Measurements from ENCODE around the gene NRTN.

Gene NRTN

DNA sequence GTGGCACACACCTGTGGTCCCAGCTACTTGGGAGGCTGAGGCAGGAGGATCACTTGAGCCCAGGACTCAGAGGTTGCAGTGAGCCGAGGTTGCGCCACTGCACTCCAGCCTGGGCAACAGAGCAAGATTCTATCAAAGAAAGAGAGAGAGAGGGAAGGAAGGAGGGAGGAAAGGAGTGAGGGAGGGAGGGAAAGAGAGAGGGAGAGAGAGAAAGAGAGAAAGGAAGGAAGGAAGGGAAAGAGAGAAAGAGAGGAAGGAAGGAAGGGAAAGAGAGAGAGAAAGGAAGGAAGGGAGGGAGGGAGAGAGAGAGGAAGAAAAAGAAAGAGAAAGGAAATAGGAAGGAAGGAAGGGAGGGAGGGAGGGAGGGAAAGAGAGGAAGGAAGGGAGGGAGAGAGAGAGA is 12.4 kb downstream of the NRTN start:
- DNase-seq, result no peak

DNA sequence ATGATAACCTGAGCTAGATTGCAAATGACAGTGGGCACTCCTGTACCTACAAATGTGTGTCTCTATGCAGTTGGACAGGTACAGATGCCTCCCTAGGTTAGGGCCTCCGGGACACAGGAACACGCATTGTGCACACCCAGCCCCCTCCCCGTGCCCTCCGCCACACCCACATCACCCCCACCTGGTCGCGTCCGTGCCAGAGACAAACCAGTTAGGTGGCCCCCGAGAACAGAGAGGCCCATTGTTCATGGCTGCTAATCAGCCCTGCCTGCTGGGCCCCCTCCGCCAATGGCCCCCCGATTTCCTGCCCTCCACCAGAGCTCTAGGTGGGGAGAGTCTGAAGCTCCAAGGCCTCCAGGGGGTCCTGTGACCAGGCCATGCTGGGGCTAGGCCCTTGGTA is 13.7 kb downstream of the NRTN start:
- DNase-seq, result no peak

DNA sequence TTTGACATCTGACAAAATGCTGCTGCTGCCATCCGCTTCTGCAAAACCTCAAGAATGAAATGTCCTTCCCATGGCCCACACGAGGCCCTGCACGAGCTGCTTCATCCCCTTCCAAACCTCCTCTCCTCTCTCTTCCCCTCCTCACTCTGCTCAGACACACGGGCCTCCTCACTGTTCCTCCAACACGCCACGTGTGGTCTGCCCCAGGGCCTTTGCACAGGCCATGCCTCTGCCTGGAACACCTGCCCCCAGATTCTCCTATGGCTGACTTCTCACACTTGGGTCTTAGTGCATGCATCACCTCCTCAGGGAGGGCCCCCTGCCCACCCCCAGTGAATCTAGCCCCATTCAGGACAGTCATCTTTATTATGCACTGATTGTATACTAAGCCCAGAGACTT is 15.9 kb downstream of the NRTN start:
- DNase-seq, result no peak

DNA sequence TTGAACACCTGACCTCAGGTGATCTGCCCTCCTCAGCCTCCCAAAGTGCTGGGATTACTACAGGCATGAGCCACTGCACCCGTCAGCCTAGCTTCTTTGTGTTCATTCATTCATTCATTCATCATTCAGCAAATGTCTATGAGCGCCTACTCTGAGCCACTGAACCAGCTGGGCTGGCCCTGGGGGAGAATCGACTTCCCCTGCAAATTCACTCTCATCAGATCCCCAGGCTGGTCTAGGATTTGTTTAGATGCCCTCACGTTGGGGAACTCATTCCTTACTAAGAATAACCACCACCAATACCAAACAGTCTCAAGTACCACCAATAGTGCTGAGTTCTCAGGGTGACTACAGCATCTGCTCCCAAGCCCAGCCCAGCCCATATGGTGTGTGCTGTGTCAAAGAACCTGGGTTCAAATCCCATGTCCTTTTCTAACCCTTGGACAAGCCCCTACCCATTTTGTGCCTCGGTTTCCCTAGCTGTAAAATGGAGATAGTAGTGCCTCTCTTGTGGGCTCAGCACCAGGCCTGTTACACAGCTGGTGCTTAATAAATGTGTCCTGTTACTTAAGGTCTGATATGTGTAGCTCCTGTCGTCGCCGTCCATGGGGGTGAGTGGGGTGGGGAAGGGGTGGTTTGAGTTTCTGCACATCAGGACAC is 16.8 kb downstream of the NRTN start:
- DNase-seq, result no peak

DNA sequence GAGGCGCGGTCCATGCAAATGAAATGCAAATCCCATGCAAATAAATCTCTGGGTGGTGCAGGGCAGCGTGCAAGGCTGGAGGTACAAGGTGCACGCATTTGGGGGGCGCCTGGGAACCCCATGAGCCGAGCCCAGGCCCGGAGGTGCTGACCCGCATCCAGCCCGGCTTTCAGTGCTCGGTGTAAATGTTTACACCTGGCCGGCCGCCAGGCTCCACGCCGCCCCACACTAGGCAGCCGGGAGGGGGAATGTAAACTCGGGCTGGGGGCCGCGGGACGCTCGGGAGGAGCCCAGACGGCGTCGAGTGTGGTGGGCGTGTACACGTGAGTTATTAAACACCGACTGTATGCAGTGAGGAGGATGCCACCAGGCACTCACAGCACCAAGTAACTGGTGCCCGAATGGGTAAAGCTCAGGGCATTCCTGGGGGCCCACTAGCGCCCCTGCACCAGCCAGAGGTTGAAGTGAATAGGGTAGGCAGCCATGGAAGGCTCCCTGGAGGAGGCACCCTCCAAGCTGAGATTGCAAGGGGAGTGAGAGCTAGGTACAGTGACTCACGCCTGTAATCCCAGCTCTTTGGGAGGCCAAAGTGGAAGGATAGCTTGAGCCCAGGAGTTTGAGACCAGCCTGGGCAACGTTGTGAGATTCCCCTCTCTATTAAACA is 17.4 kb downstream of the NRTN start:
- peak; percentile 30 for DNase-seq

DNA sequence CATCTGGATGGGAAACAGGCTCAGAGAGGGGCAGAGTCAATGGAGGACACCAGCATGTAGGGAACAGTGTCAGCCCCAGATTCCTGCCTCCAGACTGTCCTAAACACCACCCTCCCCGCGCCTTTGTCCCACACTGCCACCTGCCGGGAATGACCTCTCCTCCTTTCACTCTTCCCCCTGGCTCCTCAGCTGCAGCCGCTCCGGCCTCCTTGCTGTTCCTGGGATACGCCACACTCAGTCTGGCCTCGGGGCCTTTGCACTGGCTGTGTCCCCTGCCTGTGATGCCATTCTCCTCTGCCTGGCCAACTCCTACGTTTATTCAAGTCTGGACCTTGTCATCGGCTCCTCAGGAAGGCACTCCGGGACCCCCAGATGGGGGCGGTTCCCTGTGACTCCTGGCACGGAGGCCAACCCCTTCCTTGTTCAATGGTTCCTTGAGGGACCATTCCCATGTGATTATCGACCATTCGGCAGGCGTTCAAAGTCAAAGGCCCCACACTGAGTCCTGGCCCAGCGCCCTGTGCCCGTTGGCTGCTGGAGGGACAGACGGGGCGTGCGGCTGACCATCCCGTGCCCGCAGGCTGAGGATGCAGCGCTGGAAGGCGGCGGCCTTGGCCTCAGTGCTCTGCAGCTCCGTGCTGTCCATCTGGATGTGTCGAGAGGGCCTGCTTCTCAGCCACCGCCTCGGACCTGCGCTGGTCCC is 18.9 kb downstream of the NRTN start:
- peak; percentile 70 for DNase-seq

DNA sequence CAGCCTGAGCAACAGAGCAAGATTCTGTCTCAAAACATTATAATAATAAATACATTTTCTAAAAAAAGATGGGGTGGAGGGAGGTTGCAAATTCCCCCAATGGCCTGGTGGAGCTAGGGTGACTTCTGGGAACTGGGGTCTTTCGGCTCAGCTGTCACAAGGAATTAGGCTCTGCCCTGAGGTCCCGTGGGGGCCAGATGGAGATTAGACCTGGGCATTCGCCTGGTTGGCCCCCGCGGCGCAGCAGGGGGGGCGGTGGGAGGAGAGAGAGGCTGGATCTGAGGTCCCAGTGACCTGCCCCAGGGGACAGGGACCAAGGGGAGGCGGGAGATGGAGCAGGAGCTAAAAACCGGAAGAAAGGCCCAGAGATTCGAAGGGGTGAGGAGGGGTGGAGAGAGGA is 19.9 kb downstream of the NRTN start:
- DNase-seq, result no peak

DNA sequence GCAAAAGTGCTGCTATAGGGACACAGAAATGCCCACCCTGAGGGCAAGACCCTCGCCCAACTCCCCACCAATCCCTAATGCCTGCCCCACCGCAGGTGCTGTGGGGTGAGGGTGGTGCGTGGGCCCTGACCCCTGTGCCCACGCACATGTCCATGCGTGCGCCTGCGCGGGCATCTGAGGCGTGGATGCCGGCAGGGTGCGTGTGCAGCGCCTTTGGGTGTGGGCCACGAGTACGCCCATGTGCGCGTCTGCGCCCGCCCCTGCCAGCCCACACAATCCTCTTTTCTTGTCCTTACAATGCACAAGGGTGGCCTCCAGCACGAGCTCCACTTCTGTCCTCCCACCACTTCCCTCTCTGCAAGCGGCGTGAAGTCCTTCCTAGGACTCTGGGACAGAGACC is 20.3 kb downstream of the NRTN start:
- DNase-seq, result no peak

DNA sequence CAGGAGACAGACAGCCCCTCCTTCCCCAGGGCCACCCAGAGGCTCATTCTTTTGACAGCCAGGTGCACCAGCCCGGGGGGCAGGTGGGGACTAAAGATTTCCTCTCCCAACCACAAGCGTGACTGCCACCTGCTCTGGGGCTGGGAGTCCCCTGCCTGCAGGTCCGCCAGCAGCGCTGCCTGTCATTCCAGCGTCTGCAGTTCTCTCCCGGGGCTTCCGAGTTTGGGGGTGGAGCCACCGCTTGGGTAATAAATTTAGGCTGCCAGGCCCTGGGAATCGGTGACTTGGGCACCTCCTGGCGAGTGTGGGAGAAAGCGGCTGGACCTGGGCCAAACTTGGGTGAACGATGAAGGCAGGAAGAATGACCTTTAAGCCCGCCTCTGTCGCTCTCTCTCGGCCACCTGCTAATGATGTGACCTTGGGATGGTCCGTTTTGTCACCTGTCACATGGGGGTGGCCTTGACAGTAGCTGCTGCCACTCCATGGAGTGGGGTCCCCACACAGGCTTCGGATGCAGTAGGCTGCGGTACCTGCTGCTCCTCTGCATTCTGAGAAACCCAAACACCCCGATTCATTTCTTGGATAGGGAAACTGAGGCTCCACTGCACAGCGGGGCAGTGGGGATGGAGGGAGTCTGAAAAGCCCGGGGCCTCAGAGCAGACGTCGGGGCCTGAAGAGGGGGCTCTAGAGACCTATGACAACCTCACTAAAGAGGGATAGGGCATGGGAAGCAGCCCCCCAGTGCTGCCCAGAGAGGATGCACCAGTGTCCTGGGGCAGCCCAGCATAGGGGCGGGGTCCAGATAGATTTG is 21.9 kb downstream of the NRTN start:
- peak; percentile 96 for DNase-seq

DNA sequence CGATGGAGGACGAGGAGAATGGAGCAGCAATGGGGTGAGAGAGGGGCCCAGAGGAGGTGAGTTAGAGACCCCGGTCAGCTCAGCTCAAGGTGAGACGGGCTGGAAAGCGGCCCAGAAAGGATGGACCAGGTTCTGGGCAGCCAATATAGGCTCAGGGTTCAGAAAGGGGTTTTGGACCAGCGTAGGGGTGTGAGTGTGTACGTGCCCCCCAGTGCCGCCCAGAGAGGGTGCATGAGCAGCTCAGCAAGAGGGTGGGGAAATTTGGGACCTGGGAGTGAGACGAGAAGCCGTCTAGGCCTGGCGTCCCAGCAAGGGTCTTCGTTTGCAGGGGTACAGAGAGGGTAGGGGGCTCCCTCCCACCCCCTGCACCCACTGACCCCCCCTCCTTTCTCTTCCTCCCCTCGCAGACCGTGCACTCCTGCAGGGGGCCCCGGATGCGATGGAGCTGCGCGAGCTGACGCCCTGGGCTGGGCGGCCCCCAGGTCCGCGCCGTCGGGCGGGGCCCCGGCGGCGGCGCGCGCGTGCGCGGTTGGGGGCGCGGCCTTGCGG is 22.5 kb downstream of the NRTN start:
- DNase-seq, result no peak

DNA sequence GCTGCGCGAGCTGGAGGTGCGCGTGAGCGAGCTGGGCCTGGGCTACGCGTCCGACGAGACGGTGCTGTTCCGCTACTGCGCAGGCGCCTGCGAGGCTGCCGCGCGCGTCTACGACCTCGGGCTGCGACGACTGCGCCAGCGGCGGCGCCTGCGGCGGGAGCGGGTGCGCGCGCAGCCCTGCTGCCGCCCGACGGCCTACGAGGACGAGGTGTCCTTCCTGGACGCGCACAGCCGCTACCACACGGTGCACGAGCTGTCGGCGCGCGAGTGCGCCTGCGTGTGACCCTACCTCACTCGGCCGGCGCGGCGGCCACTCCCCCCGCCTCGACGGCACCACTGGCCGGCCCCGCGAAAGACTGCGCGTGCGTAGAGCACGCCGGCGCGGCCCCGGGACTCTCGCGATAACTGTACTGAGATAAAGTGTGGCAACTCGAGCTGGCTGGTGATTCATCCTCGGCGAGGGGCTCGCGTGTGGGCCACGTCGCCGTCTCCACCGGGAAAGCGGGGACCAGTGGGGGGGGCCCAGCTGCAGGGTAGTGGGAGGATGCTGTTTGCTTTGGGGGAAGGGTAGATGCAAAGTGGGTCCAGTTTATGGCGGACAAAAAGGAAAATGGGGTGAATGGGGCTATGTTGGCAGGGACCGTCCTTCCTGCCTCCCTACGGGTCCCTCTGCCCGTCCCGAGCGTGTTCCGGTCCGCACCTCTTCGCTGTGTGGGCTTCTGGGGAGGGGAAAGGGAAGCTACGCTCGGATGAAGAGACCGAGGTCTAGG is 23.2 kb downstream of the NRTN start:
- DNase-seq, result peak; percentile 96

DNA sequence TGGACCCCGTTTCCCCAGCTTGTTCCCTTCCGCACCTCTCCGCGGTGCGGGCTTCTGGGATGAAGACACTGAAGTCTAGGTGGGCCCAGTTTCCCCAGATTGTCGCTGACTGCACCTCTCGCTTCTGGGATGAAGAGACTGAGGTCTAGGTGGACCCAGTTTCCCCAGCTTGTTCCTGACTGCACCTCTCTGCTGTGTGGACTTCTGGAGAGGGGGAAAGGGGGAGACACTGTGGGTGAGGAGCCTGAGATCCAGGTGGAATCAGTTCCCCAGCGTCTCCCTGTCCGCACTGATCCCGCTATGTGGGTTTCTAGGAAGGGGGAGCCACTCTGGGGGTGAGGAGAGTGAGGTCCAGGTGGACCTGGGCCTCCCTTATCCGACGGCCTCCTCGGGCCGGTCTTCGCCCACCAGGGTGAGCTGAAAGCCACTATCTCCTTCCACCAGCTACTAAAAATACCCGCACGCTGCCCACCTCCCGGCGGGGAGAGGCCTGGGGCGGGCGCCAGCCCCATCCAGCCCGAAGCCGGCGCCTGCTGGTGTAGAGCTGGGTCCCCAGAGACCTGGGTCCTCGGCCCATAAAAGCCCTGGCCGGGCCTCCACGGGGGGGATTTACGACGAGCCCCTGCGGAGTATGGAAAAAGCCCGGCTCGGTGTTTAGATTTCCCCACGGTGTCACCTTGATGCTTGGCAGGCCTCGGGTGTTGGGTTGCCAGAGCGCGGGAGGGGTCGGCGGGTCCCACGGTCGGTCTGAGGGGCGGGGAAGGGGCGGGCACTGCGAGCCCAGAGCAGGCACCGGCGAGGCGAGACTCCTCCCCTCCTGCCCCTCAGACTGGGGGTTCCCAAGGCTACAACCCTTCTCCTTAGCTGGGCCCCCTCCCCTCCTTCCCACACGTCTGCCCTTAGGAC is 24.0 kb downstream of the NRTN start:
- DNase-seq, result peak; percentile 42

DNA sequence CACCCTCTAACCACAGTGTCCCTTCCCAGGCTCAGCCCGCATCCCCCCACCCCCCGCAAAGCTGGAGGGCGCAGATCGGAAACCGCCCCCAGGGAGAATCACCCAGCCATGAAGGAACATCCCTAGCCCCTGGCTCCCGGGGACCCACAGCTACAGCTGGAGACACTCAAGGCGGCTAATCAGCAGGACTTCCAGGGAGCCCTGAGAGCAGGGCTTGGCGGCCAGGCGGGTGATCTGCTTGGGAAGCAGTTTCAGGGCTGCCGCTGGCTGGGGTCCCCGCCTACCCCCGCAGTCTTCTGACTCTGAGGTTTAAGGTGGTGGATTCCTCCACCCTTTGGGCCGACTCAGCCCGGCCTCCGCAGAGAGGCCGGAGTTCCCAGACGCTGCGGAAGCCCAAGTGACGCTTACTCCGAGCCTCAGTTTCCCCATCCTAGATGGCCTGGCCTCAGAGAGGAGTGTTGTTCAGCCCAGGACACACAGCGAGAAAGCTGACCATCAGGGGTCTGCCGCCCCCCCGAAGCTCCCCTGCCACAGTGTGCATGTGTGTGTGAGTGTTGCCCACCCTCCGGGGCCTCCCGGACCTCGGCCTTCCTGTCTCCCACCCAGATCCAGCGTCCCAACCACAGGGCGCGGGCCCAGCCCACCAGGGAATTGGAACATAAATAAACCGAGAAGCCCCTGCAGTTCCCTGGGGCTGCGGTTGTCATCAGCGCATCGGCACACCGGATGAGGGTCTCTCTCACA is 24.9 kb downstream of the NRTN start:
- no peak for DNase-seq

DNA sequence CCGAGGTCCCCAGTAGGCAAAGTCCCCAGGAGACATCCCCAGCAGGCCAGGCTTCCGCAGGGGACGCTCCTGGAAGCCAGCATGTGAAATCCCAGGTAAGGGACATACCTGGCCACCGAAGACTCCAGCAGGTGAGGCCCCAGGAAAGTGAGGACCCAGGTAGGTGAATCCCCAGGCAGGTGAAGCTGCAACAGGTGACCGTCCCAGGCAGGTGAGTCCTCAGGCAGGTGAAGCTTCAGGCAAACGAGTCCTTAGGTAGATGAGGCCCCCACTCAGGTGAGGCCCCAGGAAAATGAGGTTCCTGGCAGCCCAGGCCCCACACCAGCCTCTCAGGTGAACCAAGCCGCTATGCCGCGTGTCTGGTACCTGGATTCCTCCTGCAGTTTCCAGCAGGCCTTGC is 26.3 kb downstream of the NRTN start:
- DNase-seq, result no peak

DNA sequence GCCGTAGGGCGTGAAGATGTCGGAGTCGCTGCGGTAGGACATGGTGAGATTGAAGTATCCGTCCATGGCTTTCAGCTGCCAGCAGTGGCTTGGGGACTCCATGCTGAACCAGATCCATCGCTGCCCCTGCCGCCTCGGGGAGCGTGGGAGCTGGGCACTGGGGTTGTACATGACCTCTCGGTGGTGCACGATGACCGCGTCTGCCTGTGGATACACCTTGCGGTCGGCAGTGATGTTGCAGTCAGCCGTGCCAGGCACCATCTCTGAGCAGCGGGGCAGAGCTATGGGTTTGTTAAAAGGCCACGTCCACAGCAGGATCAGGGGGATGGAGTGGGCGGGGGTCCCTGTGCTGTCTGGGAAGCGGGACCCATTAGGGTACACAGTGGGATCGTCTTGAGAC is 27.2 kb downstream of the NRTN start:
- DNase-seq, result no peak

DNA sequence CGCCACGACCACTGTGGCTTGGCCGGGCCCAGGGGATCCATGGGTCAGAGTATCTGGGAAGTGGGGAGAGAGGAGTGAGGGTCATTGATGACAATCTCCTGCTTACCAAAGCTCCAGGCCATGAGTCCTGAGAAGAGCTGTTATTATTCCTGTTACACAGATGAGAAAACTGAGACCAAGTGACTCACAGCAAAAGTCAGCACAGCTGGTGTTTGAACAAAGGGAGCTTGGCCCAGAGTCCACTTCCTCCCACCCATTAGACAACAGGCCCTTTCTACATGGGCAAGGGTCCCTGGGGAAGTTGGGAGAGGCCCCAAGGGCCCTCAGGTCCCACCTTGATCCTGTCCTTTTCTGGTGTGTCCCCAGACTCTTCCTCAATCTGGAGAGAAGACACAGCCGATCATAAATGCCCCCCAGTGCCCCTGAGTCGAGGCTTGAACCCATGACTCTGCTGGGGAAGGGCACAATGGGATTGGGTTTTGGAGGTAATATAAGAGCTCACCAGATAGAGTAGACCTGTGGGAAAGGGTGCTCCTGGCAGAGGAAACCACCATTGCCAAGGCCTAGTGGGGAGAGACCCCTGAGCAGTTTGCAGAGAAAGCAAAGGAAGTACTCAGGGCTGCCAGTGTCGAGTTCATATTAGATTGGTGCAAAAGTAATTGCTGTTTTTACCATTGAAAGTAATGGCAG is 27.8 kb downstream of the NRTN start:
- DNase-seq, result no peak

DNA sequence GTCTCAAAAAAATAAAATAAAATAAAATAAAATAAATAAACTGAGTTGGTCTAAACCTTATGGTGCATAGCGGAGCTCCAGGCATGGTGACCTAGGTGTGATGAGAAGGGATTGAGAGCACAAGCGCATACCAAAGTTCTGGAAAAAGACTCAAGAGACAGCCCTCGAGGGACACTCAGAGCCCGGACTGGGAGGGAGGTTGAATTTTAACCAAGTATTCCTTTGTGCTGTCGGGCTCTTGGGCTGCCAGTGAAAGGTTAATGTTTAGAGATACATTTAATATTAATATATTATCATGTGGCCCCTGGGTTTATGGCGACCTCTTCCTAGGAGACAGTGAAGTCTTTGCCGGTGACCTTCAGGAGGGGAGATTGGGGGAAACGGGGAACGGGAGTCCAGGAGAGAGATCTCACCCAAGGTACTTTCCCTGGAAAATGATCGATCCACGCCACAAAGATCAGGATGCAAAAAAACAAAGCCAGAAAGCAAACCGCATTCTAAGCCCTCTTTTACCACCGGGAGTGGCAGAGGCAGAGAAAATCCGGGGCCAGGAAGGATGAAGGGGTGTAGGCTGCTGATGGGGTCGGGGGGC is 33.0 kb downstream of the NRTN start:
- DNase-seq, result peak; percentile 37

DNA sequence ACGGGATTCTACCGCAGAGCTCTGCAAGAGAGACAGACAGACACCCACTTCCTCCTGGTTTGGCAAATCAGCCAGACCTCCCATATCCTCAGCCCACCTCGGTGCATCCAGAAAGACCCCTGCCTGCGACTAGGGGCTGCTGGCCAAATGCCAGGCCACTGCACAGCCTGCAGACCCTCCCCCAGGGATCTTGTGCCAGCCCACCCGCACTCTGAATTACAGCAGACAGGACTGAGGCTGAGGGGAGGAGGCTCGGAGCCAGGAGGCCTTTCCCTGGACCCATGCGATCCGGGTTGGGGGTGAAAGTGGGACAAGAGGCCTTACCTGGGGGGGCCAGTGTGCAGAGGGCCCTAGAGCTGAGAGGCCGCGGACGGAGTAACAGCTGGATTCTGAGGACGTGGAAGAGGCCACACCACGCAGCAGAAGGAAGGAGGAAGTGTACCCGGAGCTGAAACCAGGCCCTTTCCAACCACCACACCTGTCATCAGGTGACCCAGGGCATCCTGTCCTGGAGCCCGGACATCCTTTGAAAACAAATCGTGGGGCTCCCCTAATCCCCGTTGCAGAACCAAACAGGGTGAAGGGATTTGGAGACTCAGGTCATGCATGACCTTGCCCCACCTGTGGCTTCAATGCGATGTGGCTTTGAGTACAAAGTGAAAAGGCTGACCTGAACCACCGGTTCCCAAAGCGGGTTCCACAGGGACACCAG is 33.6 kb downstream of the NRTN start:
- peak; percentile 78 for DNase-seq
